Cerebellar cortex (tissue), 1 donor: ENCODE data around the gene CREB5.

Experiments
- DNase-seq: peaks from one replicate; pipeline ENCODE4 v3.0.0-alpha.2; 2015; ENCODE audit warnings: low spot score

The CREB5 gene

GRCh38 chr7:28407651-28408050 is 4.7 kb upstream of the CREB5 start:
- no peak for DNase-seq

GRCh38 chr7:28408105-28408959 is 4.0 kb upstream of the CREB5 start:
- DNase-seq, result peak; percentile 83

GRCh38 chr7:28408960-28409715 is 3.2 kb upstream of the CREB5 start:
- DNase-seq, result peak; percentile 97

GRCh38 chr7:28409716-28410627 is 2.3 kb upstream of the CREB5 start:
- peak; percentile 63 for DNase-seq

- DNase-seq, result peak; percentile 51
Observed at GRCh38 chr7:28410628-28411531, 1.4 kb upstream of the CREB5 start.

- no peak for DNase-seq
Observed at GRCh38 chr7:28413011-28413410, 693 bp downstream of the CREB5 start.

- no peak for DNase-seq
Observed at GRCh38 chr7:28414453-28414852, 2.1 kb downstream of the CREB5 start.

GRCh38 chr7:28417321-28417940 is 5.1 kb downstream of the CREB5 start:
- no peak for DNase-seq

- peak; percentile 14 for DNase-seq
Observed at GRCh38 chr7:28418311-28418710, 6.0 kb downstream of the CREB5 start.

- DNase-seq, result no peak
Observed at GRCh38 chr7:28418966-28419365, 6.6 kb downstream of the CREB5 start.

GRCh38 chr7:28419716-28420115 is 7.4 kb downstream of the CREB5 start:
- DNase-seq, result no peak

- no peak for DNase-seq
Observed at GRCh38 chr7:28423112-28423511, 10.8 kb downstream of the CREB5 start.

GRCh38 chr7:28423918-28424514 is 11.7 kb downstream of the CREB5 start:
- DNase-seq, result no peak

GRCh38 chr7:28425496-28425895 is 13.2 kb downstream of the CREB5 start:
- DNase-seq, result no peak

- DNase-seq, result no peak
Observed at GRCh38 chr7:28427236-28427635, 14.9 kb downstream of the CREB5 start.

GRCh38 chr7:28430616-28431015 is 18.3 kb downstream of the CREB5 start:
- DNase-seq, result no peak

- DNase-seq, result no peak
Observed at GRCh38 chr7:28432105-28432504, 19.8 kb downstream of the CREB5 start.

- DNase-seq, result no peak
Observed at GRCh38 chr7:28433039-28433438, 20.7 kb downstream of the CREB5 start.

- DNase-seq, result no peak
Observed at GRCh38 chr7:28433699-28434219, 21.4 kb downstream of the CREB5 start.

GRCh38 chr7:28434510-28434909 is 22.2 kb downstream of the CREB5 start:
- DNase-seq, result no peak
